Uterus (tissue), 4 donors: ENCODE measurements around the gene KCNAB1. TPM values are rescaled to one million over a fixed set of nuclear protein-coding genes. Genes with fewer than 3 reads are reported as not detected.
"Not testable (repeated sequence)": the region's sequence is repeated elsewhere in the genome, so short reads cannot be mapped to it uniquely, and the experiment has no call there.

Source experiments
- DNase-seq, 2 donors: peaks; one replicate each; pipeline ENCODE4 v3.0.0-alpha.2; 2019 to 2020
- H3K27ac ChIP-seq, 2 donors: fragments of 200-600 bp; sonication (generic); 1 replicate in 1 of 2; 2 replicates in 1 of 2; pipeline ENCODE4 v1.5.1; 2016 to 2018
- H3K27me3 ChIP-seq, 2 donors: fragments of 200-600 bp; sonication (generic); one replicate each; pipeline ENCODE4 v1.5.1; 2018 to 2019; ENCODE audit warnings: control low read depth in 1 of 2
- H3K36me3 ChIP-seq, 2 donors: fragments of 200-600 bp; sonication (generic); one replicate each; pipeline ENCODE4 v1.5.1; 2019; ENCODE audit warnings: control low read depth in 1 of 2
- H3K4me1 ChIP-seq, 2 donors: fragments of 200-600 bp; sonication (generic); one replicate each; pipeline ENCODE4 v1.5.1; 2018 to 2019; ENCODE audit warnings: control low read depth in 1 of 2
- H3K4me3 ChIP-seq, 2 donors: fragments of 200-600 bp; sonication (generic); 1 replicate in 1 of 2; 2 replicates in 1 of 2; pipeline ENCODE4 v1.5.1; 2018 to 2019; ENCODE audit warnings: mild to moderate bottlenecking in 1 of 2
- H3K9me3 ChIP-seq, 2 donors: fragments of 200-600 bp; sonication (generic); one replicate each; pipeline ENCODE4 v1.5.1; 2019; ENCODE audit warnings: control low read depth in 1 of 2
- POLR2A ChIP-seq, 2 donors: fragments of 450-650 bp; IDR thresholded peaks; one replicate each; pipeline ENCODE4 v1.6.1; 2016; ENCODE audit warnings: antibody characterized with exemption in 2 of 2, mild to moderate bottlenecking in 1 of 2, moderate library complexity in 1 of 2
- intact Hi-C: fragments of 100-400 bp; cut with DNase I; formaldehyde crosslinking; loops from one replicate; pipeline ENCODE4 v1.15.1; 2023; ENCODE audit warnings: low total_unique reads
- total RNA-seq, 4 donors: library from RNA; depleted of rRNA in 3 of 4; stranded (reverse); fragments of >200 nt in 3 of 4; gene quantifications; one replicate each; pipeline versions ENCODE4 v1.1.0 to v1.2.4, GENCODE V29; 2014 to 2023
- TF ChIP-seq, protein P1 (sequence below), 4 experiments: fragments of 200-600 bp in 2 of 4; fragments of 450-650 bp in 2 of 4; sonication (generic) in 2 of 4; IDR thresholded peaks; one replicate each; pipeline ENCODE4 v1.5.1; 2016 to 2019; ENCODE audit warnings: antibody characterized with exemption in 4 of 4, mild to moderate bottlenecking in 2 of 4, moderate library complexity in 1 of 4
- donor health status: DM: yes; HTN: yes; CAD: no.

Gene KCNAB1
- total RNA-seq, 4 donors from 2014 or later: 1.3 to 12.8 (median 6.8) TPM

GRCh38 chr3:156187146-156187769 is 66.9 kb downstream of the KCNAB1 start:
- H3K27me3 ChIP-seq: no peaks in the 10 kb centered on the region
- H3K36me3 ChIP-seq: no peaks in the 10 kb centered on the region
- no peaks in the 10 kb centered on the region for H3K4me1 ChIP-seq
- TF ChIP-seq POLR2A (IDR thresholded peaks at IDR 0.05): no peak
- TF ChIP-seq, protein P1, sequence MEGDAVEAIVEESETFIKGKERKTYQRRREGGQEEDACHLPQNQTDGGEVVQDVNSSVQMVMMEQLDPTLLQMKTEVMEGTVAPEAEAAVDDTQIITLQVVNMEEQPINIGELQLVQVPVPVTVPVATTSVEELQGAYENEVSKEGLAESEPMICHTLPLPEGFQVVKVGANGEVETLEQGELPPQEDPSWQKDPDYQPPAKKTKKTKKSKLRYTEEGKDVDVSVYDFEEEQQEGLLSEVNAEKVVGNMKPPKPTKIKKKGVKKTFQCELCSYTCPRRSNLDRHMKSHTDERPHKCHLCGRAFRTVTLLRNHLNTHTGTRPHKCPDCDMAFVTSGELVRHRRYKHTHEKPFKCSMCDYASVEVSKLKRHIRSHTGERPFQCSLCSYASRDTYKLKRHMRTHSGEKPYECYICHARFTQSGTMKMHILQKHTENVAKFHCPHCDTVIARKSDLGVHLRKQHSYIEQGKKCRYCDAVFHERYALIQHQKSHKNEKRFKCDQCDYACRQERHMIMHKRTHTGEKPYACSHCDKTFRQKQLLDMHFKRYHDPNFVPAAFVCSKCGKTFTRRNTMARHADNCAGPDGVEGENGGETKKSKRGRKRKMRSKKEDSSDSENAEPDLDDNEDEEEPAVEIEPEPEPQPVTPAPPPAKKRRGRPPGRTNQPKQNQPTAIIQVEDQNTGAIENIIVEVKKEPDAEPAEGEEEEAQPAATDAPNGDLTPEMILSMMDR (IDR thresholded peaks at IDR 0.05): no peak
- H3K4me3 ChIP-seq: no peak overlapping the region
- no peak for DNase-seq
- H3K9me3 ChIP-seq: no peaks in the 10 kb centered on the region
- intact Hi-C loops: no loop called here
- H3K27ac ChIP-seq: no peak overlapping the region

DNA sequence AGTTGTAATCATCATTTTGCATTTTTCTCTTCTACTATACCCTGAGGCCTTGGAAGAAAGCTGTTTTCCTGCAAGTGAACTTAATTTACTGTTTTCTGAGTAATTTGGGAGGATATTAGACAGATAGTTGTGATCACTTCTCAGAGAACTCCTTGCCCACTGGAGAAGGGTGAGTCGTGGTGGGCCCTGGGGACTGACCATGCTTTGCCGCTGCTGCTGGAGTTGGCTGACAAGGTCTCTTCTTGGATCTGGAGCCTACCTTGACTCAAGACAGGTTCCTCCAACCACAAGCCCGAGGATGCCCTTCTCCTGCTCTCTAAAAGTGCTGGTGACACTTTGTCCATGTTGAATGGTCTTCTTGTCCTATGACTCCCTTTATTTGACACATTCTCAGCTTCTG is 68.4 kb downstream of the KCNAB1 start:
- Histone ChIP-seq H3K4me1 (no peaks in the 10 kb centered on the region), H3K4me3 (no peak overlapping the region), H3K27ac (no peak overlapping the region), H3K9me3 (no peaks in the 10 kb centered on the region), H3K36me3 (no peaks in the 10 kb centered on the region), H3K27me3 (no peaks in the 10 kb centered on the region)
- no peak for TF ChIP-seq POLR2A (IDR thresholded peaks at IDR 0.05)
- TF ChIP-seq, protein P1 (IDR thresholded peaks at IDR 0.05): no peak
- no peak for DNase-seq
- intact Hi-C loops: no loop called here

GRCh38 chr3:156189927-156190326 is 69.5 kb downstream of the KCNAB1 start:
- Histone ChIP-seq H3K27me3 (no peaks in the 10 kb centered on the region), H3K4me3 (no peak overlapping the region), H3K4me1 (no peaks in the 10 kb centered on the region), H3K27ac (no peak overlapping the region), H3K9me3 (no peaks in the 10 kb centered on the region), H3K36me3 (no peaks in the 10 kb centered on the region)
- TF ChIP-seq, protein P1 (IDR thresholded peaks at IDR 0.05): no peak
- no peak for TF ChIP-seq POLR2A (IDR thresholded peaks at IDR 0.05)
- DNase-seq: no peak
- intact Hi-C loops: no loop called here

DNA sequence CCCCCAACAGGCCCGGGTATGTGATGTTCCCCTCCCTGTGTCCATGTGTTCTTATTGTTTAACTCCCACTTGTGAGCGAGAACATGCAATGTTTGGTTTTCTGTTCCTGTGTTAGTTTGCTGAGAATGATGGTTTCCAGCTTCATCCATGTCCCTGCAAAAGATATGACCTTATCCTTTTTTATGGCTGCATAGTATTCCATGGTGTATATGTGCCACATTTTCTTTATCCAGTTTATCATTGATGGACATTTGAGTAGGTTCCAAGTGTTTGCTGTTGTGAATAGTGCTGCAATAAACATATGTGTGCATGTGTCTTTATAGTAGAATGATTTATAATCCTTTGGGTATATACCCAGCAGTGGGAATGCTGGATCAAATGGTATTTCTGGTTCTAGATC is 74.6 kb downstream of the KCNAB1 start:
- H3K36me3 ChIP-seq, H3K9me3 ChIP-seq, H3K4me3 ChIP-seq, H3K27me3 ChIP-seq, intact Hi-C loops, H3K4me1 ChIP-seq, DNase-seq, H3K27ac ChIP-seq: not testable (repeated sequence)

GRCh38 chr3:156197152-156197551 is 76.8 kb downstream of the KCNAB1 start:
- H3K9me3 ChIP-seq, H3K27me3 ChIP-seq, H3K36me3 ChIP-seq, H3K4me3 ChIP-seq, intact Hi-C loops, H3K4me1 ChIP-seq, DNase-seq, H3K27ac ChIP-seq: not testable (repeated sequence)

DNA sequence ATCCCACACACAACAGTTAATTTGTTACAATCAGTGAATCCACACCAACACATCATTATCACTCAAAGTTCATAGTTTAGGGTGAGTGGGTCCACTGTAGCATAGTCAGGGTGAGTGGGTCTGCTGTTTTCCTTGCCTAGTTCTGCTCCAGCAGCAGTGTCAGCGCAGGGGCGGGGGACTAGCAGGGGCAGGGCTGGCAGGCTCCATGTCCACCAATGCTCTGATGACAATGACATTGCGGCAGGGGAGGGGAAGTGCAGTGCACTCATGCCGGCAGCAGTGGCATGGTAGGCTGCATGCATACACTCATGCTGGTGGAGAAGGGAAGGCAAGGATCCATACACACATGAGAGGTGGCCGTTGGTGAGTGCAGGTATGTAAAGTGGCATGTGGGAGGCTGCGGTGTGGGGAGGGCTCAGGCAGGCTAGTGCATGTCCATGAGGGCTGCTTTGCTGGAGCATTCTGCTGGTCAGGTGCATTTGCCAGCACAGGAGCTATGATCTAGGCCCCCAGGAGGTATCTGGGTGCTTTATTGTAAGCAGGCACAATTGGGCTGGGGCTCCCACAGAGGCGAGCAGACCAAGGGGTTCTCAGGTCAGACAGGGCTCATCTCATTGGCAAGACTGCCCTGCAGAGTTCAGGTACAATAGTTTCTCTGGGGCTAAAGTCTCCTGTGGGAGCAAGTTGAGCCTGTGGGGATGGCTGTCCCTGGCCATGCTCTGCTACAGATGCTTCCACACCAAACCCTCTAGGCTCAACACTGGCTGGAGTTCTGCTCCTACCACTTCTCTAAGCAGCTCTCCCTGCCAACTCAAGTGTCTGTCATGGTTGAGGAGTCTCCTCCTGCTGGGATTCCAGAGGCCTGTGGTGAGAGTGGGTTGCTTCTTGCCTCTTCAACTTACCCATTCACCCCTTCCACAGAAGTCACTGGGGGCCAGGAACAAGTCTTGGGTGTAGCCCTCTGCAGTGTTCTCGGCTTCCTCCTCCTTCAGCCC is 81.3 kb downstream of the KCNAB1 start:
- H3K4me1 ChIP-seq: no peaks in the 10 kb centered on the region
- no peak overlapping the region for H3K27ac ChIP-seq
- TF ChIP-seq, protein P1 (IDR thresholded peaks at IDR 0.05): no peak
- TF ChIP-seq POLR2A (IDR thresholded peaks at IDR 0.05): no peak
- H3K27me3 ChIP-seq: no peaks in the 10 kb centered on the region
- intact Hi-C loops: no loop called here
- no peak for DNase-seq
- no peaks in the 10 kb centered on the region for H3K36me3 ChIP-seq
- H3K4me3 ChIP-seq: no peak overlapping the region
- no peaks in the 10 kb centered on the region for H3K9me3 ChIP-seq
